Measurements from ENCODE around the gene CDK5RAP2.

CDK5RAP2 gene

GRCh38 chr9:120377268-120378159 is 202.5 kb downstream of the CDK5RAP2 start:
- no peak for DNase-seq

GRCh38 chr9:120376101-120376500 is 203.9 kb downstream of the CDK5RAP2 start:
- DNase-seq: no peak

GRCh38 chr9:120375316-120375715 is 204.7 kb downstream of the CDK5RAP2 start:
- DNase-seq: no peak

- no peak for DNase-seq
These were observed 205.2 kb downstream of the CDK5RAP2 start for GRCh38 chr9:120374817-120375216.

- no peak for DNase-seq
These were observed 205.7 kb downstream of the CDK5RAP2 start for GRCh38 chr9:120374239-120374638.

GRCh38 chr9:120372040-120372439 is 207.9 kb downstream of the CDK5RAP2 start:
- no peak for DNase-seq

GRCh38 chr9:120369608-120370220 is 210.3 kb downstream of the CDK5RAP2 start:
- DNase-seq: no peak

- DNase-seq: no peak
These were observed 211.2 kb downstream of the CDK5RAP2 start for GRCh38 chr9:120368799-120369198.

- no peak for DNase-seq
These were observed 213.3 kb downstream of the CDK5RAP2 start for GRCh38 chr9:120366644-120367019.

GRCh38 chr9:120365386-120365785 is 214.6 kb downstream of the CDK5RAP2 start:
- no peak for DNase-seq

- no peak for DNase-seq
These were observed 216.3 kb downstream of the CDK5RAP2 start for GRCh38 chr9:120363697-120364096.

- DNase-seq: no peak
These were observed 217.5 kb downstream of the CDK5RAP2 start for GRCh38 chr9:120362446-120362845.

- no peak for DNase-seq
These were observed 218.4 kb downstream of the CDK5RAP2 start for GRCh38 chr9:120361551-120361950.

GRCh38 chr9:120360510-120360909 is 219.5 kb downstream of the CDK5RAP2 start:
- DNase-seq: no peak

GRCh38 chr9:120360046-120360445 is 219.9 kb downstream of the CDK5RAP2 start:
- DNase-seq: no peak

- DNase-seq: no peak
These were observed 221.1 kb downstream of the CDK5RAP2 start for GRCh38 chr9:120358877-120359276.

- no peak for DNase-seq
These were observed 226.5 kb downstream of the CDK5RAP2 start for GRCh38 chr9:120353506-120353905.

- no peak for DNase-seq
These were observed 228.9 kb downstream of the CDK5RAP2 start for GRCh38 chr9:120351106-120351505.

- no peak for DNase-seq
These were observed 229.4 kb downstream of the CDK5RAP2 start for GRCh38 chr9:120350596-120350995.

- peak; percentile 35 for DNase-seq
These were observed 231.0 kb downstream of the CDK5RAP2 start for GRCh38 chr9:120348951-120349429.

- DNase-seq: no peak
These were observed 234.6 kb downstream of the CDK5RAP2 start for GRCh38 chr9:120345379-120345778.

GRCh38 chr9:120344230-120344629 is 235.7 kb downstream of the CDK5RAP2 start:
- DNase-seq: no peak

- no peak for DNase-seq
These were observed 236.6 kb downstream of the CDK5RAP2 start for GRCh38 chr9:120343416-120343815.
